Keratinocyte (primary cell): ENCODE data around the gene ZC3H14. TPM values are rescaled to one million over a fixed set of nuclear protein-coding genes. Genes with fewer than 3 reads are reported as not detected.

Experiments
- DNase-seq: peaks from one replicate; pipeline ENCODE4 v3.0.0-alpha.2; 2011; ENCODE audit warnings: low read depth, missing footprints, low spot score
- FAIRE-seq: peaks from 2 replicates; lab custom pipeline; 2011; peaks lifted over from hg19 to GRCh38; lab: Jason Lieb, UNC
- H2AFZ ChIP-seq: 2 replicates; pipeline ENCODE4 v1.6.0; 2012; ENCODE audit warnings: low read length, control low read depth, inconsistent platforms; ENCODE audit not compliant: control insufficient read depth
- H3K27ac ChIP-seq: 2 replicates; pipeline ENCODE4 v1.5.1; 2011; ENCODE audit warnings: low read length; ENCODE audit not compliant: control insufficient read depth, insufficient read depth
- H3K27me3 ChIP-seq: 3 replicates; pipeline ENCODE4 v1.6.0; 2011; ENCODE audit warnings: low read length; ENCODE audit not compliant: control insufficient read depth, insufficient read depth; ENCODE audit errors: extremely low read depth
- H3K36me3 ChIP-seq, 2 experiments: 2 replicates in 1 of 2; 3 replicates in 1 of 2; pipeline ENCODE4 v1.5.1; 2011; ENCODE audit warnings: low read length in 2 of 2, mild to moderate bottlenecking in 1 of 2; ENCODE audit not compliant: control insufficient read depth in 2 of 2, insufficient read depth in 2 of 2; ENCODE audit errors: extremely low read depth in 1 of 2
- H3K4me1 ChIP-seq: 3 replicates; pipeline ENCODE4 v1.5.1; 2011; ENCODE audit warnings: low read length; ENCODE audit not compliant: control insufficient read depth, insufficient read depth; ENCODE audit errors: extremely low read depth
- H3K4me2 ChIP-seq: 3 replicates; pipeline ENCODE4 v1.6.0; 2011; ENCODE audit warnings: low read depth, low read length; ENCODE audit not compliant: control insufficient read depth, insufficient read depth; ENCODE audit errors: extremely low read depth
- H3K4me3 ChIP-seq, 3 experiments: fragments of 200-600 bp in 1 of 3; sonication (generic) in 1 of 3; 2 replicates in 2 of 3; 3 replicates in 1 of 3; pipeline ENCODE4 v1.5.1; 2011 to 2016; ENCODE audit warnings: low read length in 3 of 3, mild to moderate bottlenecking in 3 of 3, control low read depth in 2 of 3, inconsistent platforms in 1 of 3, low read depth in 1 of 3, mixed read lengths in 1 of 3, mixed run types in 1 of 3, moderate library complexity in 1 of 3; ENCODE audit not compliant: control insufficient read depth in 2 of 3, insufficient read depth in 2 of 3; ENCODE audit errors: extremely low read depth in 1 of 3
- H3K79me2 ChIP-seq: 2 replicates; pipeline ENCODE4 v1.6.0; 2012; ENCODE audit warnings: low read length; ENCODE audit not compliant: control insufficient read depth, insufficient read depth
- H3K9ac ChIP-seq: 3 replicates; pipeline ENCODE4 v1.6.0; 2011; ENCODE audit warnings: low read length; ENCODE audit not compliant: control insufficient read depth, insufficient read depth; ENCODE audit errors: extremely low read depth
- H3K9me1 ChIP-seq: 3 replicates; pipeline ENCODE4 v1.6.0; 2011; ENCODE audit warnings: low read length; ENCODE audit not compliant: control insufficient read depth, insufficient read depth; ENCODE audit errors: extremely low read depth
- H3K9me3 ChIP-seq: 2 replicates; pipeline ENCODE4 v1.5.1; 2012; ENCODE audit warnings: low read depth, low read length; ENCODE audit not compliant: control insufficient read depth
- H4K20me1 ChIP-seq: 3 replicates; pipeline ENCODE4 v1.6.0; 2011; ENCODE audit warnings: low read length; ENCODE audit not compliant: control insufficient read depth, insufficient read depth; ENCODE audit errors: extremely low read depth
- EZH2 ChIP-seq: IDR thresholded peaks from one replicate; pipeline ENCODE4 v1.6.1; 2012; ENCODE audit warnings: inconsistent platforms, mild to moderate bottlenecking, low read length, moderate library complexity
- dilution Hi-C: fragments of 300-500 bp; cut with MboI; formaldehyde crosslinking; loops from one replicate; pipeline ENCODE4 v1.7.0; 2020; ENCODE audit warnings: low sequenced_read_pairs; ENCODE audit not compliant: extremely low pct_ligation_motif_present
- polyA plus RNA-seq, 5 experiments: library from polyadenylated mRNA; depleted of rRNA in 3 of 5; stranded (reverse) in 3 of 5; stranded (forward) in 1 of 5; unstranded in 1 of 5; fragments of >200 nt; gene quantifications; 1 replicate in 1 of 5; 2 replicates in 3 of 5; 3 replicates in 1 of 5; pipeline versions ENCODE4 v1.2.1 to v1.2.3, GENCODE V29; 2011 to 2012; ENCODE audit warnings: missing spikeins in 2 of 5, low read depth in 1 of 5, low replicate concordance in 1 of 5
- TF ChIP-seq, protein P1 (sequence below), 3 experiments: IDR thresholded peaks in 1 of 3; conservative IDR thresholded peaks in 1 of 3; optimal IDR thresholded peaks in 1 of 3; 2 replicates in 2 of 3; 3 replicates in 1 of 3; pipeline versions ENCODE3 to v1.5.1; 2011; ENCODE audit warnings: low read length in 3 of 3, mild to moderate bottlenecking in 3 of 3, moderate library complexity in 2 of 3, control low read depth in 1 of 3, inconsistent platforms in 1 of 3; ENCODE audit not compliant: insufficient read depth in 2 of 3; ENCODE audit errors: extremely low read depth in 1 of 3

Gene ZC3H14
- polyA plus RNA-seq, 1 donor (not counting 4 experiments of a cell fraction or from before 2014, with no cell fraction given) = 129 TPM

DNA sequence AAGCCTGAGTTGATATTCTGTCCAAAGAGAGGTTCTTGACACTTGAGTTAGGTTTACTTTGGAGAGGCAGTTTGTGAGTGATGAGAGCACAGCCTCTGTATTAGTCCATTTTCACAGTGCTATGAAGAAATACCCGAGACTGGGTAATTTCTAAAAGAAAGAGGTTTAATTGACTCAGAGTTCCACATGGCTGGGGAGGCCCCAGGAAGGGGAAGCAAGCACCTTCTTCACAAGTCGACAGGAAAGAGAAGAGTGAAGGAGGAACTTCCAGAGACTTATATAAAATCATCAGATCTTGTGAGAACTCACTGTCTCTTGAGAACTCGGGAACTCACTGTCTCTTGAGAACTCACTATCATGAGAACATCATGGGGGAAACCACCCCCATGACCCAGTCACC, 5.4 kb downstream of the ZC3H14 start:
- no peak overlapping the region for H3K4me2 ChIP-seq
- peaks cover 25% of the 10 kb centered on the region for H3K79me2 ChIP-seq
- no peak overlapping the region for H3K27ac ChIP-seq
- no peak overlapping the region for H3K4me3 ChIP-seq
- peaks cover 9% of the 10 kb centered on the region for H3K4me1 ChIP-seq
- H3K27me3 ChIP-seq = no peaks in the 10 kb centered on the region
- FAIRE-seq = no peak
- no peak overlapping the region for H2AFZ ChIP-seq
- H3K9me3 ChIP-seq = no peaks in the 10 kb centered on the region
- no peaks in the 10 kb centered on the region for H4K20me1 ChIP-seq
- H3K9ac ChIP-seq = no peak overlapping the region
- no peak for TF ChIP-seq EZH2
- TF ChIP-seq, protein P1, sequence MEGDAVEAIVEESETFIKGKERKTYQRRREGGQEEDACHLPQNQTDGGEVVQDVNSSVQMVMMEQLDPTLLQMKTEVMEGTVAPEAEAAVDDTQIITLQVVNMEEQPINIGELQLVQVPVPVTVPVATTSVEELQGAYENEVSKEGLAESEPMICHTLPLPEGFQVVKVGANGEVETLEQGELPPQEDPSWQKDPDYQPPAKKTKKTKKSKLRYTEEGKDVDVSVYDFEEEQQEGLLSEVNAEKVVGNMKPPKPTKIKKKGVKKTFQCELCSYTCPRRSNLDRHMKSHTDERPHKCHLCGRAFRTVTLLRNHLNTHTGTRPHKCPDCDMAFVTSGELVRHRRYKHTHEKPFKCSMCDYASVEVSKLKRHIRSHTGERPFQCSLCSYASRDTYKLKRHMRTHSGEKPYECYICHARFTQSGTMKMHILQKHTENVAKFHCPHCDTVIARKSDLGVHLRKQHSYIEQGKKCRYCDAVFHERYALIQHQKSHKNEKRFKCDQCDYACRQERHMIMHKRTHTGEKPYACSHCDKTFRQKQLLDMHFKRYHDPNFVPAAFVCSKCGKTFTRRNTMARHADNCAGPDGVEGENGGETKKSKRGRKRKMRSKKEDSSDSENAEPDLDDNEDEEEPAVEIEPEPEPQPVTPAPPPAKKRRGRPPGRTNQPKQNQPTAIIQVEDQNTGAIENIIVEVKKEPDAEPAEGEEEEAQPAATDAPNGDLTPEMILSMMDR (optimal IDR thresholded peaks at IDR 0.05 in 1 of 3, IDR thresholded peaks at IDR 0.05 in 1 of 3, conservative IDR thresholded peaks at IDR 0.05 in 1 of 3; ENCODE audit: extremely low read depth in 1 of 3, insufficient read depth in 2 of 3, low read length in 3 of 3) = no peak
- dilution Hi-C loops = no loop called here
- no peak for DNase-seq
- peaks cover 12 to 28% of the 10 kb centered on the region in 2 experiments for H3K36me3 ChIP-seq
- no peaks in the 10 kb centered on the region for H3K9me1 ChIP-seq

- H3K36me3 ChIP-seq = peaks cover 22 to 26% of the 10 kb centered on the region in 2 experiments
- no peak for TF ChIP-seq EZH2
- TF ChIP-seq, protein P1 (optimal IDR thresholded peaks at IDR 0.05 in 1 of 3, IDR thresholded peaks at IDR 0.05 in 1 of 3, conservative IDR thresholded peaks at IDR 0.05 in 1 of 3; ENCODE audit: extremely low read depth in 1 of 3, insufficient read depth in 2 of 3, low read length in 3 of 3) = no peak
- no peak for FAIRE-seq
Measured at GRCh38 chr14:88572117-88572516, 9.3 kb downstream of the ZC3H14 start.

More at GRCh38 chr14:88572117-88572516, 9.3 kb downstream of the ZC3H14 start:
- Histone ChIP-seq H3K9me3 (no peaks in the 10 kb centered on the region), H3K4me3 (no peak overlapping the region), H3K9me1 (no peaks in the 10 kb centered on the region), H4K20me1 (no peaks in the 10 kb centered on the region), H3K4me2 (no peak overlapping the region), H3K9ac (no peak overlapping the region), H2AFZ (no peak overlapping the region), H3K79me2 (peaks cover 3% of the 10 kb centered on the region), H3K27ac (no peak overlapping the region), H3K27me3 (no peaks in the 10 kb centered on the region), H3K4me1 (no peaks in the 10 kb centered on the region)
- no peak for DNase-seq
- dilution Hi-C loops = no loop called here
